Activated CD4-positive, alpha-beta T cell treated with anti-CD3 and anti-CD28 coated beads, Interleukin-2, amount 10 ng/mL, durations not matched to agents 24 days and 14 days (primary cell): Measurements from ENCODE around the gene NLK. TPM values are rescaled to one million over a fixed set of nuclear protein-coding genes. Genes with fewer than 3 reads are reported as not detected.
"Not testable (repeated sequence)": the region's sequence is repeated elsewhere in the genome, so short reads cannot be mapped to it uniquely, and the experiment has no call there.

Experiments used
- DNase-seq: peaks from one replicate; pipeline ENCODE4 v3.0.0; 2022
- H3K27ac Mint-ChIP-seq: one replicate; pipeline ENCODE4 v1.8.0; 2022; ENCODE audit warnings: mild to moderate bottlenecking, mixed read lengths
- H3K27me3 Mint-ChIP-seq: one replicate; pipeline ENCODE4 v1.8.0; 2022; ENCODE audit warnings: mixed read lengths
- H3K36me3 Mint-ChIP-seq: one replicate; pipeline ENCODE4 v1.8.0; 2022; ENCODE audit warnings: low read depth, mild to moderate bottlenecking, mixed read lengths
- H3K4me1 Mint-ChIP-seq: one replicate; pipeline ENCODE4 v1.8.0; 2021; ENCODE audit warnings: mixed read lengths
- H3K4me3 Mint-ChIP-seq: one replicate; pipeline ENCODE4 v1.8.0; 2022; ENCODE audit warnings: mild to moderate bottlenecking, moderate library complexity, mixed read lengths
- H3K9me3 Mint-ChIP-seq: one replicate; pipeline ENCODE4 v1.8.0; 2021; ENCODE audit warnings: mixed read lengths
- intact Hi-C: fragments of 100-400 bp; cut with micrococcal nuclease; formaldehyde crosslinking; loops from one replicate; pipeline ENCODE4 v1.15.1; 2023
- total RNA-seq: library from RNA; stranded (reverse); gene quantifications from 2 replicates; pipeline ENCODE4 v1.2.3, GENCODE V29; 2022

NLK gene
- total RNA-seq, 1 donor from 2014 or later, result 12.0 TPM

DNA sequence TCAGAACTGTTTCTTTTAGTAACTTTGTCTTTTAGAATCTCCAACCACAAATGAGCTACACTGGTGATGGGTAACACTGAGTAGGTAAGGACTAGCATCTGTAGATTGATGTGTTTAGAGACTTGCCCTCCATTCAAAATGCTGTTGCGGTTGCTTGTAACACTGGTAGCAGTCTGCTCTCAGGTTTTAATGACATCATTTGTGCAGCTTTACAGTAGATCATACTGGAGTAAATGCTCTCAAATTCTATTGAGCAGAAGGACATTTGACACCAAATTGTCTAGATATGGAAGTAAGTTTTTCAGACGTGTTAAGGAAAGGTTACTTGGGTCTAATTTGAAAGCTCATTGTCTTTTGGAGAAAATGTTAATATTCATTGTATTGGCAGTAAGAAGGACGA is 98.8 kb downstream of the NLK start:
- intact Hi-C loops, result no loop called here
- peaks cover 4% of the 10 kb centered on the region for H3K36me3 Mint-ChIP-seq
- DNase-seq, result no peak
- no peaks in the 10 kb centered on the region for H3K9me3 Mint-ChIP-seq
- H3K4me3 Mint-ChIP-seq, result no peak overlapping the region
- H3K4me1 Mint-ChIP-seq, result no peaks in the 10 kb centered on the region
- H3K27me3 Mint-ChIP-seq, result no peaks in the 10 kb centered on the region
- no peak overlapping the region for H3K27ac Mint-ChIP-seq

DNA sequence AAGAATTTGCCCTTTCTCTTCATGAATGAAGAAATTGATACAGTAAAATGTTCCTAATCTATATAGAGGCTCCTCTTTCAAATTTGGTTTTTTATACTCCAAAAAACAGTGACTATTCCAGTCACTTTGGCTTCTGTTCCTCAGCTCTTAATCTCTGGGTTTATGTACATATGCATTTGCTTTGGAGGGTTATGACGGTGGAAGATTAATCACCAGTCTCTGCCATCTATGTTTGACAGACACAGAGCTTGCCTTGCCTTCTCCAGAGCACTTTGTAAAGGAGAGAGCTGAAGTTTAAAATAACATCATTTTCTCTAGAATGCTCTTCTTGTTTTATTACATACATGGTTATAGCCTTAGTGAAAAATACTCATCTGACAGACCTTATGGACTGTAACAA is 99.3 kb downstream of the NLK start:
- no peaks in the 10 kb centered on the region for H3K9me3 Mint-ChIP-seq
- no peaks in the 10 kb centered on the region for H3K27me3 Mint-ChIP-seq
- DNase-seq, result no peak
- no peak overlapping the region for H3K4me3 Mint-ChIP-seq
- H3K27ac Mint-ChIP-seq, result no peak overlapping the region
- intact Hi-C loops, result no loop called here
- H3K36me3 Mint-ChIP-seq, result peaks cover 4% of the 10 kb centered on the region
- H3K4me1 Mint-ChIP-seq, result no peaks in the 10 kb centered on the region

DNA sequence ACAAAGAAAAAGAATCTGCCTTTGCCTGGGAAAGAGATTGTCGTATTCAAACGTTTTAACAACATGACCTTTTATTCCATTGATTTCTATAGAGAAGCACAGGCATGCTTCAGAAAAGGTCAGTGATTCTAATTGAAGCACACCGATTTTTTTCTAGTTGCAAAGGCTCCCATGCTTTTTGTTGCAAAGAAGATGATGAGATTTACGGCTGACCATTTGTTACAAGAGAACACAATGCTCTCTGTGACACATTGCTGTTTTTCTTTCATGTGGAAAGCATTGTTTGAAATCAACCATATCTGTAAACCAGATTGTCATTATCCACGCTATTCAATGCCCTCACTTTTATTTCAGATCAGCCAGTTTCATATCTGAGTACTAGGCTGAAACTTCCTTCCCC is 99.8 kb downstream of the NLK start:
- Mint-ChIP-seq H3K27ac (no peak overlapping the region), H3K4me1 (no peaks in the 10 kb centered on the region), H3K9me3 (no peaks in the 10 kb centered on the region), H3K27me3 (no peaks in the 10 kb centered on the region), H3K4me3 (no peak overlapping the region), H3K36me3 (peaks cover 4% of the 10 kb centered on the region)
- intact Hi-C loops, result no loop called here
- no peak for DNase-seq

DNA sequence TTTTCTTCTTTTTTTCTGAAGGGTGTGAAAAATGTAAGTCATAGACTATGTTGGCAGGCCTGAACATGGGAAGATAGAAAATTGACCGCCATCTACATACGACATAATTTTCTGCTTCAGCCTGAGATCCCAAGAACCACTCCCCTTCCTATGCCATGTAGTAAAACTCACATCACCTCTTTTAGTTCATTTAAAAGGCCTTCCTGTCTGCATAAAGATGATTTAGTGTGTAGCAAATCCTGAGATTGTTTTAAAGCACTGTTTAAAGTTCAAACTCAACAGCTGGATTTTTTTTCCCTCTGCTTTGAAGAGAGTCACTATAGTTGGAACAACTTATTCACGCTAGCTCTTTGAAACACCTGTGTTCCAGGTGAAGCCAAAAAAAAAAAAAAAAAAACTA is 101.5 kb downstream of the NLK start:
- no peaks in the 10 kb centered on the region for H3K9me3 Mint-ChIP-seq
- no peaks in the 10 kb centered on the region for H3K4me1 Mint-ChIP-seq
- intact Hi-C loops, result no loop called here
- H3K36me3 Mint-ChIP-seq, result peaks cover 4% of the 10 kb centered on the region
- no peak overlapping the region for H3K27ac Mint-ChIP-seq
- H3K4me3 Mint-ChIP-seq, result no peak overlapping the region
- H3K27me3 Mint-ChIP-seq, result no peaks in the 10 kb centered on the region
- no peak for DNase-seq

DNA sequence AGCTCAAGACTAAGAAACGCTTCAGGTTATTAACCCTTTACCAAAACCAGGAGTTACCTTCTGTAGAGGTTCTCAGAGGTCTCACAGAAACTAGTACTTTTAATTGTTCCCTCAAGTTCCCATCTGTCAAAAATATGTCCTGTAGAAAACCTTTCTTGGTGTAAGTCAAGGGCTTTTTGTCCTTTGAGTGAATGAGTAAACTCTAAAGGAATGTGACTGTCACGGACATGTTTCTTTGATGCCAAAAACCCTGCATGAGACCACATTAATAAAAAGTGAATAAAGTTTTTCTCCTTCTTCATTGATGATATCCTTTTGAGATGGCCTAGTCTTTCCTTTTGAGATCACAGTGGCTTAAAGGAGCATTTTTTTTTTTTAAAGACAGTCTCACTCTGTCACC is 102.9 kb downstream of the NLK start:
- H3K27ac Mint-ChIP-seq, result no peak overlapping the region
- DNase-seq, result no peak
- H3K36me3 Mint-ChIP-seq, result peaks cover 4% of the 10 kb centered on the region
- intact Hi-C loops, result no loop called here
- no peaks in the 10 kb centered on the region for H3K9me3 Mint-ChIP-seq
- no peaks in the 10 kb centered on the region for H3K27me3 Mint-ChIP-seq
- no peak overlapping the region for H3K4me3 Mint-ChIP-seq
- no peaks in the 10 kb centered on the region for H3K4me1 Mint-ChIP-seq

DNA sequence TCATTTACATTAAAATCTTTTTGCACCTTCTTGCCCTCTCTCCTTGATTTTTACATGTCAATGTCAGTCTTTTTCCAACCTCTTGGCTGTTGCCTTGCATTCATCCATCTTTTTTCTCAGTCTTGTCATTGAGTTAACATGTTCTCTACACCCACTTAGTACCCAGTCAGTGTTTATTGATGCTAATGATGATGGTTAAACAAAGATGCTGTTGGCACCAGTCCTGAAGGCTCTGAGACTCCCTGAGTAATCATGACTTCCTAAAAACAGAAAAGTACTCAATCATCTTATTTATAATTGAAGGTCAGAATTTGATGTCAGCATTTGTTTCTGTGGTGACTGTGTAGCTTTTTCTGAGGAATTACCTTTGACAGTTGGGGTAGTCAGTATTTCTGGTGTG is 104.5 kb downstream of the NLK start:
- Mint-ChIP-seq H3K36me3 (peaks cover 4% of the 10 kb centered on the region), H3K9me3 (no peaks in the 10 kb centered on the region), H3K4me3 (no peak overlapping the region), H3K4me1 (no peaks in the 10 kb centered on the region), H3K27me3 (no peaks in the 10 kb centered on the region), H3K27ac (no peak overlapping the region)
- intact Hi-C loops, result no loop called here
- DNase-seq, result no peak

DNA sequence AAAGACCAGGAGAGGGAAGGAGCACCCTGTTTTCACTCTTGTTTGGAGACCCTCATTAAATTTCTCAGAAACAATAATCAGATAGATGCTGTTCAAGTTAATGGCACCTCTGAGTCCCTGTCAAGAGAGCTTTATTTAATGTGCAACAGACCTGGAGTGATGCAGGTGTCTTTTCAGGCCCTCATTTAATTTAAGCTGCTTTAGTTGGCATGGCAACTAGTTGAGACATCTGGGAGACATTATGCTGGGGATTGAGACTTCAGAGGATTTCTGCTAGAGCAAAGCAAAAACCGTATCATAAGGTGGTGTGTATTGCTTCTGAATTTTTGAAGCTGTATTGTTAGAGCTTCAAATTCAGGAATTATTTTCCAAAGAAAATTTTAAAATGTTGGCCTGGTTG is 108.5 kb downstream of the NLK start:
- no peaks in the 10 kb centered on the region for H3K27me3 Mint-ChIP-seq
- intact Hi-C loops, result no loop called here

DNA sequence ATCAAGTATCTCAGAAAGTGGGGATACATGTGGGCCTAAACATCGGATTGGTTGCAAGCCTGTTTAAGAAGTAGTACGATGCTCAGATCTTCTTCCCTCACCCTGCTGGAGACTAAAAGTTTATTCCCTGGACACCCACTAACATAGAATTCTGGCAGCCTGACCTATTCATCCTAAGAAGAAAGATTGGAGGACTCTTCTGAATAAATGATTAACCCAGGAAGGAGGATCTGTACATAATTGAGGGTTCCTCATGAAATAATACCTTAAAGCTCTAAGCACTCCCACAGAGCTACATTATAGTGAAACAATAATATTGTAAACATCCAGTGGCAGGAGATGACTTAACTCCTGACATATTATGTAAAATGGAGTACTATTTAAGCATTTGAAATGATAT is 111.7 kb downstream of the NLK start:
- intact Hi-C loops, result no loop called here
- Mint-ChIP-seq H3K27me3 (no peaks in the 10 kb centered on the region), H3K9me3 (no peaks in the 10 kb centered on the region), H3K36me3 (peaks cover 4% of the 10 kb centered on the region), H3K4me1 (no peaks in the 10 kb centered on the region), H3K27ac (no peak overlapping the region), H3K4me3 (no peak overlapping the region)
- DNase-seq, result no peak

More for the DNA sequence above, 108.5 kb downstream of the NLK start:
- Mint-ChIP-seq H3K9me3 (no peaks in the 10 kb centered on the region), H3K4me3 (no peak overlapping the region), H3K36me3 (peaks cover 4% of the 10 kb centered on the region), H3K4me1 (no peaks in the 10 kb centered on the region), H3K27ac (no peak overlapping the region)
- DNase-seq, result no peak

DNA sequence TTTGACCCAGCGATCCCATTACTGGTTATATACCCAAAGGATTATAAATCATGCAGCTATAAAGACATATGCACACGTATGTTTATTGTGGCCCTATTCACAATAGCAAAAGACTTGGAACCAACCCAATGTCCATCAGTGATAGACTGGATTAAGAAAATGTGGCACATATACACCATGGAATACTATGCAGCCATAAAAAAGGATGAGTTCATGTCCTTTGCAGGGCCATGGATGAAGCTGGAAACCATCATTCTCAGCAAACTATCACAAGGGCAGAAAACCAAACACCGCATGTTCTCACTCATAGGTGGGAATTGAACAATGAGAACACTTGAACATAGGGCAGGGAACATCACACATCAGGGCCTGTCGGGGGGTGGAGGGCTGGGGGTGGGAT is 112.9 kb downstream of the NLK start:
- H3K4me1 Mint-ChIP-seq, DNase-seq, intact Hi-C loops, H3K4me3 Mint-ChIP-seq, H3K27me3 Mint-ChIP-seq, H3K9me3 Mint-ChIP-seq, H3K27ac Mint-ChIP-seq, H3K36me3 Mint-ChIP-seq: not testable (repeated sequence)

DNA sequence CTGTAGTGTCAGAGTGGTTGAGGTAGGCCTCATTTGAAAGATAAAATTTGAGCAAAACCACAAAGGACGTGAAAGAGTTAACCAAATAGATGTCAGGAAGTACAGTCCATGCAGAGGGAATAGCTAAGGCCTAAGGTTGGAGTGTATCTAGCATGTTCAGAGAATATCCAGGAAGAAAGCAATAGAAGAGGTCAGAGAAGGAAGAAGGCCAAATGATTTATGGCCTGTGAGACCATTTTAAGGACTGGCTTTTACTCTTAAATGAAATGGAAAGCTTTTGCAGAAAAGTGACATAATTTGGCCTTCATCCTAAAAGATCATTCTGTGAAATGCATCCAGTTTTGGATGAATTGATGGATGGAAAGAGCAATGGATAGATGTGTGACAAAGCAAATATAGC is 116.5 kb downstream of the NLK start:
- intact Hi-C loops, result no loop called here
- H3K4me3 Mint-ChIP-seq, result no peak overlapping the region
- no peaks in the 10 kb centered on the region for H3K27me3 Mint-ChIP-seq
- no peaks in the 10 kb centered on the region for H3K9me3 Mint-ChIP-seq
- DNase-seq, result no peak
- no peaks in the 10 kb centered on the region for H3K36me3 Mint-ChIP-seq
- H3K4me1 Mint-ChIP-seq, result peaks cover 3% of the 10 kb centered on the region
- no peak overlapping the region for H3K27ac Mint-ChIP-seq

DNA sequence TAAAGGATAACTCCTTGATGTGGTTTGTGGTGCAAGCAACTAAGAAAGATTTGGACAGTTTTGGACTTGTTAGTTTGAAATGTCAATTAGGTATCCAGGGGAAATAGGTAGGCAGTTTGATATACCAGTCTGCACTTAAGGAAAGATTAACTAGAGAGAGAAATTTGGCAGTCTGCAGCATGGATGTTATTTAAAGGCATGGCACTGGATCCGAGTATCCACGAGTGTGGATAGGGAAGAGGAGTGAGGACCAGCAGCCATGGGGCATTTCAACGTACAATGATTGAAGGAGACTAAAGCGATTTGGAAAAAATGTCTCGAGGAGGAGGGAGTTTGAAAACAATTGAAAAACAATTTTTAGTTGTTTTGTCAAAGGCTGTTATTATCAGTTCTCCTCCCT is 117.4 kb downstream of the NLK start:
- intact Hi-C loops, result no loop called here
- Mint-ChIP-seq H3K27ac (no peak overlapping the region), H3K36me3 (no peaks in the 10 kb centered on the region), H3K4me3 (no peak overlapping the region), H3K27me3 (no peaks in the 10 kb centered on the region), H3K4me1 (peaks cover 3% of the 10 kb centered on the region), H3K9me3 (no peaks in the 10 kb centered on the region)
- DNase-seq, result no peak

DNA sequence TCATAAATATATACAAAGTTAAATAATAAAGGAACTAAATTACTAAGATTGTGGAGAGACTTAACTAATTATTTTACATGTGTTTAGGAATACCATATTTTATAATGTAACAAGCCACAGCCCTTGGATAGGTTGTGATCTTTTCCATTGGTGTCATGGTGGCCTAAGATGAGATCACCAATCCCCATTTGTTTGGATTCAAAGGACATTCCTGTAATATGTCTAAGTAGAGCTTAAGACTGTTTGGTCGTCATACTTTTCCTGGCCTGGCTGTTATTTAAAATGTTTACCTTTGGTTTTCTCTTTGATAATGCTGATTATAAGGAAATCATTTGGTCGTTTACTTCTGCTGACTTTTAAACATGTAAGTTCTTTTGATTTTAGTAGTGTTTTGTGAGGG is 118.1 kb downstream of the NLK start:
- no peak for DNase-seq
- Mint-ChIP-seq H3K4me3 (no peak overlapping the region), H3K27me3 (no peaks in the 10 kb centered on the region), H3K4me1 (peaks cover 3% of the 10 kb centered on the region), H3K27ac (no peak overlapping the region), H3K36me3 (no peaks in the 10 kb centered on the region), H3K9me3 (no peaks in the 10 kb centered on the region)
- intact Hi-C loops, result no loop called here

DNA sequence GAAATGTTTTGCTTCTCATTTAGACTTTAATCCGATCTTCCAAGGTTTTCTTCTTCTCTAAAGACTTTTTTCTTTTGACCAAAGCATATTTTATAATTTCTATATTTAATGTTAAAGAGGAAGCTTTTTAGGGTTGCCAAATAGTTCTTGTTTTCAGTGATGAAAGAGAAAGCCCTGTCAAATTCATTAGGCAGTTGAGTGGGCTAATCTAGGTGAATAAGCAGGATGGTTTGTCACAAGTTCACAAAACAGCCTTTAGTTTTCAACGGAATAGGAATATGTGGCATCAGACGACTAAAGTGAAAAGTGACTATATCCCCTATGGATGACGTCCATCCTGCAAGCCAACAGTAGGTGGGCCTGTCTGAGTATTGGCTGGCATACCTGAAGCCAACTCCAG is 118.8 kb downstream of the NLK start:
- H3K36me3 Mint-ChIP-seq, result peaks cover 2% of the 10 kb centered on the region
- DNase-seq, result no peak
- intact Hi-C loops, result no loop called here
- no peaks in the 10 kb centered on the region for H3K9me3 Mint-ChIP-seq
- peaks cover 3% of the 10 kb centered on the region for H3K4me1 Mint-ChIP-seq
- no peak overlapping the region for H3K4me3 Mint-ChIP-seq
- H3K27ac Mint-ChIP-seq, result no peak overlapping the region
- H3K27me3 Mint-ChIP-seq, result no peaks in the 10 kb centered on the region

DNA sequence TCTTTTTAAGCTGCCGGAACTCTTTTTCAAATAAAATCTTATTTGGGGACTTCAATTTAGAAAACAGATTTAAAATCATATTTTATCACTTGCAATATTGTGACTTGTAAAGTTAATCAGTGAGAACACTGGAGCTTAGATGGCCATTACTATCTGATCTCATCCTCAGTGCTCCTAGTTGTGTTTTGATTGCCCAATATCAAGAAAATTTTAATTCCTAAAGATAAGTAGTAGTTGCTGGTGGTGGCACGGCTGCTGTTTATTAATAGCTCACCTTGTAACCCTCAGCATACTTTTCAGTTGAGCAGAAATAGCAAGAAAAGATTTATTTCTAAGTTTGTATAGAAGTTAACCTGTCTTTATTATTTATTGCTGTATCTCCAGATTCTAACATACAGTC is 124.0 kb downstream of the NLK start:
- H3K27me3 Mint-ChIP-seq, result no peaks in the 10 kb centered on the region
- DNase-seq, result no peak
- H3K9me3 Mint-ChIP-seq, result no peaks in the 10 kb centered on the region
- H3K27ac Mint-ChIP-seq, result no peak overlapping the region
- H3K4me1 Mint-ChIP-seq, result no peaks in the 10 kb centered on the region
- H3K36me3 Mint-ChIP-seq, result peaks cover 17% of the 10 kb centered on the region
- intact Hi-C loops, result no loop called here
- H3K4me3 Mint-ChIP-seq, result no peak overlapping the region

DNA sequence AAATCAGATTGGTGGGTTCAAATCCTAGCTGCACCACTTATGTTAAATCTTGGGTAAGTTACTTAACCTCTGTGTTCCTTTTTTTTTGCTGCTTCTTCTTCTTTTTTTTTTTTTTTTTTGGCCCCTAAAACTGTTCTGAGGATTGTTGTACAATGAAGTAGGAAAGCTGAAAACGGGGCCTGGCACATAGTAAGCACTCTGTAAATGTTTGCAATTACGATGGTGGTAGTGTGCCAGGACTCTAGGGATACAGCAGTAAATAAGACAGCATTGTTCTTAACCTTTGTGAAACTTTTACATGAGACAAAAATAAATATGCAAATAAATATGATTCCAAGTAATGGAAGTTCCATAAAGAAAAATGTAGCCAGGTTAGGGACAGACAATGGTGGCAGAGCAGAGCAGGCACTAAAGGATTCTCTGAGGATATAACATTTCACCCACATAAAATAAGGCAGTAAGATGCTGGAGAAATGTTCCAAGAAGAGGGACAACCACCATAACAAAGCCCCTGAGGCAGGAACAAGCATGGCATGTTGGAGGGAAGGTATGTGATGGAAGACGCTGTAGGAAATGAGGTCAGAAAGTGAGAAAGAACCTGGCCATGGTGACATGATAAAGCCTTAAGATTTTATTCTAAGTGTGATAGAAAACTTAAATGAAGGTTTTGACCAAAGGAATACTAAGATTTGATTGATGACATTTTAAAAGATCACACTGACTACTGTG is 127.3 kb downstream of the NLK start:
- H3K4me3 Mint-ChIP-seq, result no peak overlapping the region
- no peak overlapping the region for H3K27ac Mint-ChIP-seq
- intact Hi-C loops, result loop anchor here (5.0 to 10.0 kb wide), 2 partner anchors 95 to 122 kb away; no protein-coding TSS in a partner anchor
- H3K4me1 Mint-ChIP-seq, result peaks cover 18% of the 10 kb centered on the region
- no peak for DNase-seq
- H3K9me3 Mint-ChIP-seq, result no peaks in the 10 kb centered on the region
- H3K27me3 Mint-ChIP-seq, result no peaks in the 10 kb centered on the region
- peaks cover 27% of the 10 kb centered on the region for H3K36me3 Mint-ChIP-seq
